GM12891 (cell line): ENCODE results near the gene CD180.

Experiments
- POLR2A ChIP-seq: IDR thresholded peaks from 2 replicates; pipeline ENCODE4 v1.6.1; 2011; ENCODE audit warnings: low read depth, low read length, control low read depth
- POLR2AphosphoS5 ChIP-seq: IDR thresholded peaks from 2 replicates; pipeline ENCODE4 v1.6.1; 2011; ENCODE audit warnings: low read depth, low read length, control low read depth
- SPI1 ChIP-seq: IDR thresholded peaks from 2 replicates; pipeline ENCODE4 v1.6.1; 2011; ENCODE audit warnings: low read depth, low read length, control low read depth
- TAF1 ChIP-seq: IDR thresholded peaks from 2 replicates; pipeline ENCODE4 v1.6.1; 2011; ENCODE audit warnings: low read depth, low read length, control low read depth

GRCh38 chr5:67143549-67143948 is 53.0 kb downstream of the CD180 start:
- TF ChIP-seq TAF1 (no peak), POLR2AphosphoS5 (no peak), POLR2A (no peak), SPI1 (no peak)
